GM19452 (cell line): Measurements from ENCODE around the gene CNTNAP4.

Experiments used
- ATAC-seq: cut with Tn5 transposase; IDR thresholded peaks from one replicate; pipeline ENCODE4 v1.9.1; 2021; ENCODE audit not compliant: unreplicated experiment

Gene CNTNAP4

DNA sequence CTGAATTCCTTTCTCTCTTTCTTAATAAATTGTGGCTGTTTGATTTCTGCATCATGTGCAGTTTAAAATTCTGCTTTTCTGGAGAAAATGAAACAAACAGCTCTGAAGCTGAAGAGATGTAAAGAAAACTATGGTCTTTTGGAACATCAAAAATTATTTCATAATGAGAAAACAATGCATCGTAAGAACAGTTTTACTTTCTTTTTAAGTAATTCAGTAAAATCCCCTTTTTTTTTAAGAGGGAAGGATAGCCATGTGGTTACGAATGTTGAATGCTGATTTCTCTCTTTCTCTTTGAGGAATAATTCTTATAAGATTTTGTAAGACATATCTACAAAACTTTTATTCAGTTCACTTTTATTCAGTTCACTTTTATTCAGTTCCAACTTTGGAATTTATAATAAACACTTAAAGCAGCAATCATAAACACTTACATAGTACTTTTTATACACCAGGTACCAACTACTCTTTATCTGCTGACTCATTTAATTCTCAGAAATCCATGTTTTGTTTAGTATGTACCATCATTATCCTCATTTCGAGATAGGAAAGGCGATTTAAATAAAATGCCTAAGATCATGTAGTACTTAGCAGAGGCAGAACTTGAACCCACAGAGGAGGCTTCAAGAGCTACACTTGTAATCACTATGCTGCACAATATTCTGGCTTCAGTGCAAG, 26.6 kb downstream of the CNTNAP4 start:
- no peak for ATAC-seq

DNA sequence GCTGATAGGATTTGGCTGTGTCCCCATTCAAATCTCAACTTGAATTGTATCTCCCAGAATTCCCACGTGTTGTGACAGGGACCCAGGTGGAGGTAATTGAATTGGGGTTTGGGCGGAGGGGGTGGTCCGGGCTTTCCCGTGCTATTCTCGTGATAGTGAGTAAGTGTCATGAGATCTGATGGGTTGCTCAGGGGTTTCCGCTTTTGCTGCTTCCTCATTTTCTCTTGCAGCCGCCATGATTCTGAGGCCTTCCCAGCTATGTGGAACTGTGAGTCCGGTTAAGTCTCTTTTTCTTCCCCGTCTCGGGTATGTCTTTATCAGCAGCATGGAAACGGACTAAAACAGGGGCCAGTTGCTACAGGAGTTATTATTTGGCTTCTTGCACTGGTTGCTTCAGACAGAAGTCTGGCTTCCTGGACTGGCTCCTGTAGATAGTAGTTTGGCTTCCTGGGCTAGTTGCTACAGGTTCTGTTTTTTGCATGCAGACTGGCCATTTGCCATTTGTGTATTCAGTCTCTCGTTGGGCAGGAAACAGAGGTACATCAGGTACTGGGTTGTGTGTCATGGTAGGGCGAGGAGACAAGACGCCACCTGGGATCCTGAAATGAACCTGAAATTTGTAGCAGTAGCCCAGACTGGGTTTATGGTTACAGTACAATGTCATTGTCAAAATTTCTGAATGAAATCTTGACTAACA, 32.6 kb downstream of the CNTNAP4 start:
- ATAC-seq: no peak

DNA sequence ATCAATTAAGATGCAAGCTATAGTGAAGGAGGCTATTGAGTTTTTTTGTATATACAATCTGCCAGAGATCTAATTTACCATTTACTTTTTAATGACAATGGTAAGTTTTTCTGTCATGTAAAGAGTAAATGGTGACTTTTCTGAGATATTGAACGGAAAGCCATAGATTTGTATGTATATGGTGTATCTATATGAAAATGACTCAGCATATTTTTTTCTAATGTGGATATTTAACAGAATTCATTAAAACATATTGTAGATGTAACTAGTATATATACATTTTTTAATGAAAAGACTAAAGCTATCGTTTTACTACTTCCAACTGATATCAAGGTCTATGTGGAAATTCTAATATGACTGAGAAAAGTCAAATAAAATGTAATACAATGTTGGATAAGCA, 34.1 kb downstream of the CNTNAP4 start:
- no peak for ATAC-seq

DNA sequence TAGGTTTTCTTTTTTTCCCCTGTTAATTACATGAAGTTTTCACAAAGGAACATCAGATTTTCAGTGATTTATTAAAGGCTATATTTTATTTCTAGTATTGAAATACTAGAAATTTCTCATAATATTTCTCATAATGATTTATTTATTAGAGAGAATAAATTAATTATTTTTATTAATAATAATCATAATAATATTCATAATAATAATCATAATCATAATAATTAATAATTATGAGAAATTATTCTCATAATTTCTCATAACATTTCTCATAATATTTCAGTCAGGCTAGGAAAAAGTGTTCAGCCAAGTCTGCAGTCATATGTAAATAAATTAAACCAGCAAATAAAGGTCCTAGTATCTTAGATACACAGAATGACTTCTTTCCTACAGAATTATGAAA, 41.4 kb downstream of the CNTNAP4 start:
- no peak for ATAC-seq

DNA sequence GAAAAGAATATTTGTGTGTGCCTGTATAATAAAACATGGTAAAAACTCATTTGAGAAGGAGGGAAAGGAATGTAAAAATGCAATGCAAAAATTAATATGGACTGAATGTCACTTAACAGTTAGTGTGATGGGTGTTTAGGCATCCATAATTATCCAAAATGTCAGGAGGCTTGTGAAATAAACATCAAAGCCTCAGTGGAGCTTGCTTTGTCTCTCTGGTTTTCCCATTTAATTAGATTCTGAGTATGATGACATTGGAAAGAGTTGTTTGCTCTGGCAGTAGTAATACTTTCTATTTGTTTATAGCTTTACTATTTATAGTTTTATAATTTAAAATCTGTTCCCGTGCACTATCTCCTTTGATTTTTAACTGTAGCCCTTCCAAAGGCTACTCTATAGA, 51.9 kb downstream of the CNTNAP4 start:
- no peak for ATAC-seq

DNA sequence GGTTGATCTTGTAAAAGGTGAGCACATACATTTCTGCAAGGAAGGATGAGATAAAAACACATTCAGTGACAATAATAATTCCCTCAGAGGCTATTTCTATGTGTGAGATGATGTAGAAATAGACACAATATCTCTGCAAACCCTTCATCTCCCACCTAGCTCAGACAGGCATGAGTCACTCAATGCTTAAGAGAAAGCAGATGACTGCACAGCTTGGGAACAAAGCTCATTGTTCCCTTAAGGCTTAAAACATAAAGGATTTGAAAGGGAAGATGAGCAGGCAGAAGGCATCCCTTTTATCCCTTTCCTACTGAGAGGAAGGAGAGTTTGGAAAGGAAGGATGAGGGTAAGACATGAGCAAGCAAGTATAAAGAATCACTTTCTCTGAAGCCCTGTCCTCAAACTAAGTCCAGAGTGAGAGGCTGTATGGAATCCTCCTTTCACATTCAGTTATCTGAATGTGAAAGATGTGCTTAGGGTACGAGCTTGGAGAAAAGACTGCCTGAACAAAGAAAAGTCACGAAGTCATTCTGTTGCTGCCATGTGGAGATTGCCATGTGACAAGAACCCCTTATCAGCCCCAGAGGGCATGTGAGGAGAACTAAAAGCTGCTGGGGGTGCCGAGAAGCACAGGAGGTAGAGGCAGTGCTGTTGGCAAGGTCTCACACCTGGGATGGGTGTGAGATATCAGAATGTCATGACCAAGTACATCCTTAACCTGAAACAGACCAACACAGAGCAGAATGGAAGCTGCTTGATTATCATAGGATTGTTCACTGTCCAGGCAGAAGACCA, 58.2 kb downstream of the CNTNAP4 start:
- no peak for ATAC-seq

DNA sequence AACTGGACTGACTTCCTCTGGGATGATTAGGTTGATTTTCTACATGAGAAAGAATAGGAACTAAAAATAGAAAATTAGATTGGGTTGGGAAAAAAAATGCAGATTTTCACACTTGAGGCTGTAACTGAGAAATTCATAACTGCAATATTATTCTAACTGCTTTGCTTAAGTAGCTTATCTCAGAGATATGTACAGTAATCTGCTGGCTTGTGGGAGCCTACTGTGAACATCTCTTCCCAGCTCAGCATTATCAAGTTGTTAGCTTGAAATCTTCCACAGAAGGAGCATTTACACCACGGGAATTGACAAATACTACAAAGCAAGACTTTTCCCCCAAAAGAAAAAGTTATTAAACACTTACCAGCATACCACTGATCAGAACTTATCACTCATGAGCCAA, 58.9 kb downstream of the CNTNAP4 start:
- no peak for ATAC-seq

DNA sequence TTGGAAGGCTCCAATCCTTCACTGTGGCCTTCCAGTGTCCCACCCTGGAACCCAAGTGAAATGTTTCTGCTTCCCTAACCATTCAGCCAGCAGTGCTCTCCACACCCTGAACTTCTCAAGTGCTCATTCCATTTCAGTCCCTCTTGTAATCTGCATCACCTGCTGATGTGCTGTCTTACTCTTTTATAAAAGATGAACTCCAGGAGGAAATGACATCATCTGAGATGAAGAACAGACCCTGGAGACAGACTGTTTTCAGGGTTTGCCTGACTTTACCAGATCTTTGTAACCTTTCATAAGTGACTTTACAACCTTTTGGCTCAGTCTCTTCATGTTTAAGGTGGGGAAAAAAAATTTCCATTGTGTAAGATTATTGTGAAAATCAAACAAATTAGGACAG, 61.3 kb downstream of the CNTNAP4 start:
- ATAC-seq: no peak

DNA sequence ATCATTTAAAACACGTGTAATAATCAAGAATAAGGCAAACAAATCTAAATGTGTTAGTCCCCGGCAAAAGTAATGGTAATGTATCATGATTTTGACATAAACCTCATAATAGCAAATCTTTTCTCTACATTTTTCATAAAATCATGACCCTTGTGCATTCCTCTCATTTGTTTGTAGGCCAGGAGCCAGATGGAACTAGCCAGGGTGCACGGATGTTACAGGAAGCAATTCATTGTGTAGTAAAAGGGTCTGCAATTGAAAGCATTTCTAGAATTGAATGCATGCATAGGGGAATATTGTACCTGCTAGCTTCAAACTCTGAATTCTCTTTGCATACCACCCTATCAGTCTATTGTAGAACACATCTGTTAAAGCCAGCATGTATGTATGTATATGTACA, 66.6 kb downstream of the CNTNAP4 start:
- ATAC-seq: no peak

DNA sequence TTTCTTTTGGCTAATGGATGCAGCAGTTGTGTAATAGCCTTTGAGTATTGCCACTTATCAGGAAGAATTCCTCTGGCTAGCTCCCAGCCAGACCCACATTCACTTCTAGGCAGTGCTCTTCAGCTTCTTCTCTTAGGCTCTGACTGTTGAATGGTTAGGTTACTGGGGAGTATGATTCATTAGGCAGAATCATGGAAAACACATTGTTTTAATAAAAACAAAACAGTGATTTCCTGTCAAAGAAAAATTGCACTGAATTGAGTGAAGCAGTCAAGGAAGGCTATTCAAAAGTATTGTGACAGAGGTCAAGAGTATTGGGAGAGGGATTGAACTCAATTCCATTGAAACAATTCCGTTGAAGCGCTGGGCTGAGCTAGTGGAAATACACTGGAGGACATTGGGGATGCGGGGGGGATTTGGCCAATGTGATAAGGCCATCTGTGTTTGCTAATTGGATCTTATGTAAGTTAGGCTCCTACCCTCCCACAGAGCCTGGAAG, 68.0 kb downstream of the CNTNAP4 start:
- ATAC-seq: no peak

DNA sequence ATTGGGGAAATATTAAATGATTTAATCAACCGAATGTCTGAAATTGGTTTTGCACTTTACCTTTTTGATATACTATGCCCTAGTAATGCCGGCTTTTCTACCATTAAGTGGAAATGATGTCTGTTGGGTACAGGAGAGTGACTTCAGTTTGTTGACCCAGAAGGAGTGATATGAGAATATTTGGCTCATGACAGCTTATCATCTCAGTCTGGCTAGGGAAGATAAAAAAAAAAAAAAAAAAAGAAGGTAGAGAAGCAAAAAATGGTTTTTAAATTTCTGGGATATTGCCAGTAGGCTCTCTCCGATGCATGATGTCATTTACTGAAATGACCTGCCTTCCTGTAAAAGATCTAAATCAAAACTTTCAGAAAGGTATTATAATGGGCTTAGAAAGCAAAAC, 69.0 kb downstream of the CNTNAP4 start:
- ATAC-seq: no peak

DNA sequence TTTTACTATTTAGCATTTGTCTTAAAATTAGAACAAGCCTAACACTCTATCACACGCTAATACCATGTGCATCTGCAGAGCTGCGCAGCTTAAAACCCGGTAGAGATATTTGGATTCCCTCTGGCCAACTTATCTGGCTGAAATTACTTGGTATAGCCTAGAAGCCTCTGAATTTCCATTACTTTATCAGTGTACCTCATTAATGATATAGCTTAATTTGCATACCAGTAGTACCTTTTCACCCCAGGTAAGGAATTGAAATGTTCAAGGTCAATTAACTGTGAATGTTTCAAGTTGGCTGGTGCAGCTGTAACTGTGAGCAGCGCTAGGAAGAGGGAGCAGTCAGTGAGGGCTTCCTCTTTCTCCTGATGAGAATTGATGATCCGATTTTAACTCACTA, 74.2 kb downstream of the CNTNAP4 start:
- ATAC-seq: no peak

DNA sequence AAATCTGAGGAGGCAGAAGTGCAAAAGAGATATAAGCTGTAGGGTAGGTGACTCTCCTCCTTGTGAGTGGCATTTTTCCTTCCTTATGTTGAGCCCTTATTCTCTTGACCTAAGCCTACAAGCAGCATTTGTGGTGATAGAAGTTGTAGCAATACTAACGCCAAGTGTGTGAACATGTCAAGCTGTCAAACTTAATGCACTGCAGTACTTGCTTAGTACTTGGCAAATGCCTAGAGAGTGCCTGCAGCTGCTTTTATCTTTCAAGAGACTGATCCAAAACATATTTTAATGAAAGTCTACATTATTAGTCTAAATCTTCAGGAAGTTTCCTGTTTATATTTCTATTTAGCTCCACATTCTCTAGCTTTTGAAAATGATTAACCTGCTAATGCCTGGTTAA, 83.2 kb downstream of the CNTNAP4 start:
- no peak for ATAC-seq

DNA sequence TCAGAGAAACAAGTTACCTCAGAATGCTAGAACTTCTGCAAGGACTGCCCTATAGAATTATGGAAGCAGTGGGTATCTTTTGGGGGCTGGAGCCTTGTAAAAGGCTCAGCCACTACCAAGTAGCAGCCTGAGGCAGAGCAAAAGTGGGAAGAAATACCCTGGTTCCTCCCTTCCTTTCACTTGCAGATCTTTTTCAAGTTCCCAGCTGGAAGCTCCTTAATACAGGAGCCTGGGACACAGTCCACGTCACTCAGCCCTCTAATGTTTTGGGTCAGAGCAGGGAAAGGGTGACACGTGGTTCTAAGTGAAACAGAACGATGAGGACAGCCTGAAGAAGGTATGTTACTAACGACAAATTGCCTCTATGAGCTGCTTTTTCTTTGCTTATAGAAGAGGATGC, 93.1 kb downstream of the CNTNAP4 start:
- ATAC-seq: no peak

DNA sequence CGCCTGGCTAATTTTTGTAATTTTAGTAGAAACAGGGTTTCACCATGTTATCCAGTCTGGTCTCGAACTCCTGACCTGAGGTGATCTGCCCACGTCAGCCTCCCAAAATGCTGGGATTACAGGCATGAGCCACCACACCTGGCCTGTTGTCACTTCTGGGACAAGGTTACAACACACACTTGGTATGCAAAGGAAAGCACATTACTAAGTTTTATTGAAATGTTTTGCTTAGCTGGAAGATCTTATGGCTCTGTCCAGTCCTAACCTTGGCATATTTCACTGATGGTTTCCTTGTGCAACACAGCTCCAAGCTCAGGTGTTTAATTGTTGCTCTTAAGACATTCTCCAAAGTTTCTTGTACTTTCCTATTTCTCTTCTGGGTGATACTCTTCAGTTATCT, 94.2 kb downstream of the CNTNAP4 start:
- no peak for ATAC-seq

DNA sequence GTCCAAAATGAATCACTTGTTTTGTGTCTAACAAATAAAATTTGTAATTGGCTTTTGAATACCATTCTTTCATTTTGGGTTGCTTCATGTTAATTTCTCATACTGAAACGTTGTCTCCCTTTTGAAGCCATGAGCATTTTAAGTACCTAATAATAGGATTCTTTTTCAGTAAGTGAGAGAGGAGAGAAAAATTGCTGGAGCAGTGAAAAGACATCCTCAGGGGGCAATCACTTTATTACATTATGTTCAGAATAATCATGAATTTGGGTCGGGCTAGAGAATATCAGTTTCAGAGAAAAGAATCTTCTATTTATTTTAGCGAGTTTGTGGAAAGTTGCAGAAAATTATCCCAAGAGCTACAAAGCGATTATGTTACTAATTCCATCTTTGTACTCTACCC, 96.8 kb downstream of the CNTNAP4 start:
- no peak for ATAC-seq

DNA sequence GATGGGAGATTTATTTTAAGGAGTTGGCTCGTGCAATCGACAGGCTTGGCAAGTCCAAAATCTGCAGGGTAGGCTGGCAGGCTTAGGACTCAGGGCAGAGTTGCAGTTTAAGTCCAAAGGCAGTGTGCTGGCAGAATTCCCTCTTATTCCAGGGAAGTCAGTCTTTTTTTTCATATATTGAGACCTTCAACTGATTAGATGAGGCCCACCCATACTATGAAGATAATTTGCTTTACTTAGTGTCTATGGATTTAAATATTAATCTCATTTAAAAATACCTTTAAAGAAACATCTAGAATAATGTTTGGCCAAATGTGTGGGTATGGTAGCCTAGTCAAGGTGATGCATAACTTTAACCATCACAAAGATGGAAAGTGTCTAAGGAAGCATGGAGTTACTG, 99.8 kb downstream of the CNTNAP4 start:
- ATAC-seq: no peak

DNA sequence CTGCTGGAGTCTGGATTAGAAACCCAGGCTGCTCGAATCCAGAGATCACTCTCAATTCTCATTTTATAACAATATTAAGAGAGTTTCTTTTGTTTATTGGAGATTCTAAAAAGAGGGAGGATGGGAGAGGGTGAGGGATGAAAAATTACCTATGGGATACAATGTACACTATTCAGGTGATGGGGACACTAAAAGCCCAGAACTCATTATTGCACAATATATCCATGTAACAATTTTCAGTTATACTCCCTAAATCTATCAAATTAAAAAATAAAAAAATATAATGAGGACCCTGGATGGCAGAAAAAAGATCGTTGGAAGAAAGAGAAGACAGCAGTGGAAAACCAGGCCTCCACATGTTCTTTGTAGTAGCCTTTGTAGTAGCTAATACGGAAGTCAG, 100.8 kb downstream of the CNTNAP4 start:
- ATAC-seq: no peak

DNA sequence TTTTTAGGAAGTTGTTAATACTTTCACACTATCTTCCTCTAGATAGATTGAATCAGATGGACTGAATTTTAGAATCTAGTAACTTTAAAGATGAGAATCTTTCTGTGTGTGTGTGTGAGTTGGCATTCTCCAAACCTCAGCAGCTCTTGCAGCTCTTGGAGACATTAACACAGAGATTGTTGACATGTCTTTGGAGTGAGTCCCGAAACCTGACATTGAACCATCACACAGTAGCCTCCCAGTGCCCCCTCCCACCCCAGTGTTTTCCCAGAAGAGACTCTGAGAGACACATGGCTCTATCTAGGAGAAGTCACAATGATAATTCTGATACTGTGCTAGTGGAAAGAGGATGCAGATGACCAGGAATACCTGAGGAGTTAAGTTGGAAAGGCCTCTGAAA, 103.9 kb downstream of the CNTNAP4 start:
- no peak for ATAC-seq

DNA sequence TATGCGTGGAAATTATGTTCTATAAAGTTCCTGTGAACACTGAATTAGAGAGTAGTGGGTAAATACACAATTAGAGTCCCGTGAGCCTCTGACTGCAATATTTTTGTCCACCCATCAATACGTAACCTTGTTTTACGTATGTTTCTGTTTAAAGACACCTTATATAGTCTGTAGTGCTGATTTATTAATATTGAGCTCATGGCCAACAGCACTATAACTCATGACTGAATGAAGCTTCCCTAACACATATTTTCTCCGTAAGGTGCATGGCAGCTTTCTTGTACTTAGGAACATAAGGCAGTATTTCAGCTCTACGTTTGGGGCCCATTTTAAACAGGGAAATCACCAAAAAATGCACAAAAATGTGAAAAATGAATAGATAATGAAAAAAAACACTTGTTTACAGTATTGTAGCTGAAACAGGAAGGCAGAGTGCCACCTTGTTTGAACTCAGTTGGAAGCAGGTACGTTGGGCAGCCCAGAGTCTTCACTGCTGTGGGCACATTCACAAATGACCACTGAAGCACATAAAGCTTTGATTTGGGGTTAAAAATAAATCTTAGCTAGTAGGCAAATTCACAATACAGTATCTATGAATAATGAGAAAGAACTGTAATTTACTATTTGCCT, 108.5 kb downstream of the CNTNAP4 start:
- no peak for ATAC-seq

DNA sequence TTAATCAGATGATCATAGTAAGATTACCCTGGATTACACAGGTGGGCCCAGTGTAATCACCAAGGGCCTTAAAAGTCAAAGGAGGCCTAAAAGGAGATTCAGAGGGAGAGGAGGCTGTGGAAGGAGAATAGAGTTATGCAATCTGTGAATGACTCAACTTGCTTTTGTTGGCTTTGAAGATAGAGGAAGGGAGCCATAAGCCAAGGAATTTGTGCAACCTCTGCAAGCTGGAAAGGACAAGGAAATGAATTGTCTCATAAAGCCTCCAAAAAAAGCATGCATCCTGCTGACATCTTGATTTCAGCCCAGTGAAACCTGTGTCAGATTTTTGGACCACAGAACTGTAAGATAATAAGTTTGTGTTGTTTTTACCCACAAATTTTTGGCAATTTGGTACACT, 109.6 kb downstream of the CNTNAP4 start:
- no peak for ATAC-seq

DNA sequence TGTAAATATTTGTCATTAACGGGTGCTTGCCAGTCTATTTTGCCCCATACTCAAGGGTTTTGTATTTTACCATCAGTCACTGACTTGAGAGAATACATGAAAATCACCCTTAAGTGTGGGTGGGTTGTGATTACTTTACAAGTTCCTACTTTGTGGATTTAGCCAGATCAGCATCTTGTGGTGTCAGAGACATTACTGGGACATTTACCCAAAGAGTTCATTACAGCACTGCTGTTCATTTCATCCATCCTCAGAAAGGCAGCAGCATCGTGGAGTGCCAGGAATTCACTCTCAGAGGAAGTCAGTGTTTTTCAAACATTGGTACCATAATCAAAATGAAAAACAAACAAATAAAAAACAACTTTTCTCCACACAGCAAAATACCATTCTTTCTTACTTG, 110.8 kb downstream of the CNTNAP4 start:
- no peak for ATAC-seq
